ENCODE data around the gene LMBRD1. TPM values are rescaled to one million over a fixed set of nuclear protein-coding genes. Genes with fewer than 3 reads are reported as not detected.

The LMBRD1 gene
- total RNA-seq, 1 donor from 2014 or later = 39.1 TPM

- peak overlapping the region; percentile 99 for H3K27ac Mint-ChIP-seq
- H3K9me3 Mint-ChIP-seq (ENCODE audit: low read depth) = peaks cover 7% of the 10 kb centered on the region
- DNase-seq (ENCODE audit: low spot score, unreplicated experiment) = no peak
- TF ChIP-seq CTCF (IDR thresholded peaks at IDR 0.05; ENCODE audit: unreplicated experiment) = no peak
- H3K36me3 Mint-ChIP-seq (ENCODE audit: insufficient read depth) = peaks cover 4% of the 10 kb centered on the region
- H3K27me3 Mint-ChIP-seq = no peaks in the 10 kb centered on the region
- peaks cover 28% of the 10 kb centered on the region for H3K4me1 Mint-ChIP-seq (ENCODE audit: low read depth)
- H3K4me3 Mint-ChIP-seq (ENCODE audit: low read depth) = peak overlapping the region; percentile 87
Observed at GRCh38 chr6:69796073-69796641, 653 bp downstream of the LMBRD1 start.

- peaks cover 7% of the 10 kb centered on the region for H3K9me3 Mint-ChIP-seq (ENCODE audit: low read depth)
- no peaks in the 10 kb centered on the region for H3K27me3 Mint-ChIP-seq
- peaks cover 4% of the 10 kb centered on the region for H3K36me3 Mint-ChIP-seq (ENCODE audit: insufficient read depth)
- peaks cover 31% of the 10 kb centered on the region for H3K4me1 Mint-ChIP-seq (ENCODE audit: low read depth)
- no peak for DNase-seq (ENCODE audit: low spot score, unreplicated experiment)
- H3K27ac Mint-ChIP-seq = peak overlapping the region; percentile 99
- no peak for TF ChIP-seq CTCF (IDR thresholded peaks at IDR 0.05; ENCODE audit: unreplicated experiment)
- peak overlapping the region; percentile 87 for H3K4me3 Mint-ChIP-seq (ENCODE audit: low read depth)
Observed at GRCh38 chr6:69795469-69796072, 1.2 kb downstream of the LMBRD1 start.

- Mint-ChIP-seq H3K4me1 (ENCODE audit: low read depth) (peaks cover 31% of the 10 kb centered on the region), H3K27me3 (no peaks in the 10 kb centered on the region), H3K27ac (no peak overlapping the region), H3K36me3 (ENCODE audit: insufficient read depth) (peaks cover 9% of the 10 kb centered on the region), H3K4me3 (ENCODE audit: low read depth) (no peak overlapping the region), H3K9me3 (ENCODE audit: low read depth) (peaks cover 4% of the 10 kb centered on the region)
- DNase-seq (ENCODE audit: low spot score, unreplicated experiment) = no peak
- TF ChIP-seq CTCF (IDR thresholded peaks at IDR 0.05; ENCODE audit: unreplicated experiment) = no peak
Observed at GRCh38 chr6:69792292-69792691, 4.5 kb downstream of the LMBRD1 start.

- H3K4me3 Mint-ChIP-seq (ENCODE audit: low read depth) = no peak overlapping the region
Observed at GRCh38 chr6:69791065-69791471, 5.7 kb downstream of the LMBRD1 start.

GRCh38 chr6:69790629-69791028 lies 6.2 kb downstream of the LMBRD1 start:
- Mint-ChIP-seq H3K9me3 (ENCODE audit: low read depth) (peaks cover 4% of the 10 kb centered on the region), H3K36me3 (ENCODE audit: insufficient read depth) (peaks cover 11% of the 10 kb centered on the region), H3K4me1 (ENCODE audit: low read depth) (peaks cover 34% of the 10 kb centered on the region), H3K27me3 (no peaks in the 10 kb centered on the region), H3K4me3 (ENCODE audit: low read depth) (no peak overlapping the region), H3K27ac (no peak overlapping the region)
- no peak for TF ChIP-seq CTCF (IDR thresholded peaks at IDR 0.05; ENCODE audit: unreplicated experiment)
- DNase-seq (ENCODE audit: low spot score, unreplicated experiment) = no peak

More at GRCh38 chr6:69791065-69791471, 5.7 kb downstream of the LMBRD1 start:
- Mint-ChIP-seq H3K27me3 (no peaks in the 10 kb centered on the region), H3K4me1 (ENCODE audit: low read depth) (peaks cover 34% of the 10 kb centered on the region), H3K27ac (peak overlapping the region; percentile 60), H3K9me3 (ENCODE audit: low read depth) (peaks cover 4% of the 10 kb centered on the region), H3K36me3 (ENCODE audit: insufficient read depth) (peaks cover 9% of the 10 kb centered on the region)
- no peak for TF ChIP-seq CTCF (IDR thresholded peaks at IDR 0.05; ENCODE audit: unreplicated experiment)
- no peak for DNase-seq (ENCODE audit: low spot score, unreplicated experiment)
